Measurements from ENCODE around the gene CR1.
"Not testable (repeated sequence)": the region's sequence is repeated elsewhere in the genome, so short reads cannot be mapped to it uniquely, and the experiment has no call there.

Gene CR1

DNA sequence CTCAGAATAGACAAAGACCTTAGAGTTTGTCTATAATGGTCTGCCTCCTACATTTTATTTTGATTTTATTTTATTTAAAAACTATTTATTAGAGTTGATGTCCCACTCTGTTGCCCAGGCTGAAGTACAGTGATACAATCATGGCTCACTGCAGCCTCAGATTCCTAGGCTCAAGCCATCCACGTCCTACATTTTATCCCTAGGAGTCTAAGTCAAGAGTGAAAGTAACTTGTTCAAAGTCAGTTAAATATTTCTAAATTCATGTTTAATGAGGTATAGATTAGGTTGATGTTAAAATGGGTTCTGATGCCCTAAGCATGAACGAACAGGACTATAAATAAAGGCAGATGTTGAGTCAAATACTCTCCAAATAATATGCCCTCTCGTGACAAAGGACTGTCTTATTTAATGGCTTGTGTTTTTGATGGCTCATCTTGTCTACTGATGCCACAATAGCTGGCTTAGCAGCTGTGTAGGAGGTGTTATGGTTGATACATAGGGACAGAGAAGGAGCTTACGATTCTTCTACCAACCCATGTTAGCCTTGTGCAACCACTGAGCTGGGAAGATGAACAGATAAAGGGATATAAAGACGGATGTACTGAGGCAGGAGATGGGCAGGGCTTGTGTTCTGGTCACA lies 83.0 kb downstream of the CR1 start:
- Histone ChIP-seq H3K36me3 (ENCODE audit: insufficient read depth, low read length) (no peaks in the 10 kb centered on the region), H3K9me3 (ENCODE audit: insufficient read depth, low read length, severe bottlenecking) (no peaks in the 10 kb centered on the region), H3K4me2 (ENCODE audit: insufficient read depth, low read length) (no peak overlapping the region), H4K20me1 (ENCODE audit: insufficient read depth, low read length) (no peaks in the 10 kb centered on the region), H3K4me3 (ENCODE audit: low read depth in 1 of 2, low read length in 2 of 2) (no peak overlapping the region), H2AFZ (ENCODE audit: low read depth, low read length) (no peak overlapping the region), H3K79me2 (ENCODE audit: insufficient read depth, low read length) (no peaks in the 10 kb centered on the region), H3K27me3 (ENCODE audit: insufficient read depth, low read length, poor library complexity) (peaks cover 8% of the 10 kb centered on the region), H3K9ac (ENCODE audit: low read depth, low read length) (no peak overlapping the region), H3K4me1 (ENCODE audit: insufficient read depth, low read length) (no peaks in the 10 kb centered on the region), H3K27ac (ENCODE audit: low read length) (no peak overlapping the region)
- ATAC-seq (ENCODE audit: insufficient read depth, low read depth) (0 out of 3 replicates have a peak, but pooled peaks have one; percentile 37), DNase-seq (no peak)
- TF ChIP-seq, protein P1, sequence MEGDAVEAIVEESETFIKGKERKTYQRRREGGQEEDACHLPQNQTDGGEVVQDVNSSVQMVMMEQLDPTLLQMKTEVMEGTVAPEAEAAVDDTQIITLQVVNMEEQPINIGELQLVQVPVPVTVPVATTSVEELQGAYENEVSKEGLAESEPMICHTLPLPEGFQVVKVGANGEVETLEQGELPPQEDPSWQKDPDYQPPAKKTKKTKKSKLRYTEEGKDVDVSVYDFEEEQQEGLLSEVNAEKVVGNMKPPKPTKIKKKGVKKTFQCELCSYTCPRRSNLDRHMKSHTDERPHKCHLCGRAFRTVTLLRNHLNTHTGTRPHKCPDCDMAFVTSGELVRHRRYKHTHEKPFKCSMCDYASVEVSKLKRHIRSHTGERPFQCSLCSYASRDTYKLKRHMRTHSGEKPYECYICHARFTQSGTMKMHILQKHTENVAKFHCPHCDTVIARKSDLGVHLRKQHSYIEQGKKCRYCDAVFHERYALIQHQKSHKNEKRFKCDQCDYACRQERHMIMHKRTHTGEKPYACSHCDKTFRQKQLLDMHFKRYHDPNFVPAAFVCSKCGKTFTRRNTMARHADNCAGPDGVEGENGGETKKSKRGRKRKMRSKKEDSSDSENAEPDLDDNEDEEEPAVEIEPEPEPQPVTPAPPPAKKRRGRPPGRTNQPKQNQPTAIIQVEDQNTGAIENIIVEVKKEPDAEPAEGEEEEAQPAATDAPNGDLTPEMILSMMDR (IDR thresholded peaks at IDR 0.05; ENCODE audit: borderline replicate concordance, extremely low read depth, low read length, poor library complexity, severe bottlenecking) = no peak
- no peak for TF ChIP-seq EZH2 (IDR thresholded peaks at IDR 0.05; ENCODE audit: borderline replicate concordance, low read depth, low read length, severe bottlenecking)

DNA sequence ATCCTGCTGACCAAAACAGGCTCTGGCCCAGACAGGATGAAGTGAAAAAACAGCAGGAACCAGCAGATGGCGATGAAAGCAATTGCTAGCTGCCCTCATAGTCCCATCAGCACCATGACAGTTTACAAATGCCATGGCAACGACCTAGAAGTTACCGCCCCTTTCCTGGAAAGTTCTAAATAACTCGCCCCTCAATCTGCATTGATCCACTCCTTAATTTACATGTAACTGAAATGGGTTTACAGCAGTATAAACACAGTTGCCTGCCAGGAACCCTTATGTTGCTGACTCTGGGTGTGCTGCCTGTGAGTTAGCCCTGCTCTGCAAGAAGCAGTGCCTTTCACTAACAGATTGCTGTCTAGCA lies 83.5 kb downstream of the CR1 start:
- TF ChIP-seq, protein P1 (IDR thresholded peaks at IDR 0.05; ENCODE audit: borderline replicate concordance, extremely low read depth, low read length, poor library complexity, severe bottlenecking) = peak; percentile 68
- no peak for TF ChIP-seq EZH2 (IDR thresholded peaks at IDR 0.05; ENCODE audit: borderline replicate concordance, low read depth, low read length, severe bottlenecking)
- H3K27ac ChIP-seq (ENCODE audit: low read length) = no peak overlapping the region
- no peaks in the 10 kb centered on the region for H3K79me2 ChIP-seq (ENCODE audit: insufficient read depth, low read length)
- no peaks in the 10 kb centered on the region for H3K36me3 ChIP-seq (ENCODE audit: insufficient read depth, low read length)
- no peak overlapping the region for H3K4me2 ChIP-seq (ENCODE audit: insufficient read depth, low read length)
- no peak overlapping the region for H2AFZ ChIP-seq (ENCODE audit: low read depth, low read length)
- DNase-seq = peak; percentile 48
- peak; percentile 87 for ATAC-seq (ENCODE audit: insufficient read depth, low read depth)
- H4K20me1 ChIP-seq (ENCODE audit: insufficient read depth, low read length) = no peaks in the 10 kb centered on the region
- no peak overlapping the region for H3K9ac ChIP-seq (ENCODE audit: low read depth, low read length)
- H3K9me3 ChIP-seq (ENCODE audit: insufficient read depth, low read length, severe bottlenecking) = no peaks in the 10 kb centered on the region
- H3K4me1 ChIP-seq (ENCODE audit: insufficient read depth, low read length) = no peaks in the 10 kb centered on the region
- H3K27me3 ChIP-seq (ENCODE audit: insufficient read depth, low read length, poor library complexity) = peaks cover 8% of the 10 kb centered on the region
- H3K4me3 ChIP-seq (ENCODE audit: low read depth in 1 of 2, low read length in 2 of 2) = no peak overlapping the region

DNA sequence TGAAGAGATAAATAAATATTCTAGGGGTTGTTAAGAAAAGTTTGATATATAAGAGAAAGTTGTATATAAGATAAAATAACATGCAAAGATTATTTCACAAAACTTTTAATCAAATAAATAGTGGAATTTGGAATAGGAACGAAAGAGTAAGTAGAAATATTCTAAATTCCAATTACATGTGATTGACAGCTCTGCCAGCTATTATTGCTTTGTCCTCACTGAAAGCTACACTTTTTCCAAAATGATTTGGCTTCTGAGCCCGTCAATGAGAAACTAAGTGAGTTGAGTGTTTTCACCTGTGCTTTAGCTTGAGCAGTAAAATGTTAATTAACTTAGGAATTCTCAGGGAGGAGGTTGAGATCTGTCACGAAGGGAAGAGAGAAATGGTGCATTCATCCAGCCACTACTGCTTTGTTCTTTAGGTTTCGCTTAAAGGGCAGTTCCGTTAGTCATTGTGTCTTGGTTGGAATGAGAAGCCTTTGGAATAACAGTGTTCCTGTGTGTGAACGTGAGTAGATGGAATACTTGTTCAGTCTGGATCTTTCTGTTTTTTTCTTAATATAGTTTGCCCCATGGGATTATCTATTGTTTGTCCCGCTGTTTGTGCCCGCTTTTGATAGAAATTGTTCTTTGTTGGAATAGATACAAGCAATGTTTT lies 85.7 kb downstream of the CR1 start:
- Histone ChIP-seq H3K27ac (ENCODE audit: low read length) (no peak overlapping the region), H3K4me1 (ENCODE audit: insufficient read depth, low read length) (no peaks in the 10 kb centered on the region), H3K9ac (ENCODE audit: low read depth, low read length) (no peak overlapping the region), H3K27me3 (ENCODE audit: insufficient read depth, low read length, poor library complexity) (peaks cover 8% of the 10 kb centered on the region), H2AFZ (ENCODE audit: low read depth, low read length) (no peak overlapping the region), H4K20me1 (ENCODE audit: insufficient read depth, low read length) (no peaks in the 10 kb centered on the region), H3K9me3 (ENCODE audit: insufficient read depth, low read length, severe bottlenecking) (no peaks in the 10 kb centered on the region), H3K36me3 (ENCODE audit: insufficient read depth, low read length) (no peaks in the 10 kb centered on the region), H3K4me2 (ENCODE audit: insufficient read depth, low read length) (no peak overlapping the region), H3K79me2 (ENCODE audit: insufficient read depth, low read length) (no peaks in the 10 kb centered on the region), H3K4me3 (ENCODE audit: low read depth in 1 of 2, low read length in 2 of 2) (no peak overlapping the region)
- ATAC-seq (ENCODE audit: insufficient read depth, low read depth) = no peak
- no peak for TF ChIP-seq EZH2 (IDR thresholded peaks at IDR 0.05; ENCODE audit: borderline replicate concordance, low read depth, low read length, severe bottlenecking)
- TF ChIP-seq, protein P1 (IDR thresholded peaks at IDR 0.05; ENCODE audit: borderline replicate concordance, extremely low read depth, low read length, poor library complexity, severe bottlenecking) = no peak
- DNase-seq = no peak

DNA sequence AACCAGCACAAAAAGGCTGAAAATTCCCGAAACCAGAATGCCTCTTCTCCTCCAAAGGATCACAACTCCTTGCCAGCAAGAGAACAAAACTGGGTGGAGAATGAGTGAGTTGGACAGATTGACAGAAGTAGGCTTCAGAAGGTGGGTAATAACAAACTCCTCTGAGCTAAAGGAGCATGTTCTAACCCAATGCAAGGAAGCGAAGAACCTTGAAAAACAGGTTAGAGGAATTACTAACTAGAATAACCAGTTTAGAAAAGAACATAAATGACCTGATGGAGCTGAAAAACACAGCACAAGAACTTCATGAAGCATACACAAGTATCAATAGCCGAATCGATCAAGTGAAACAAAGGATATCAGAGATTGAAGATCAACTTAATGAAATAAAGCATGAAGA lies 93.5 kb downstream of the CR1 start:
- H3K27me3 ChIP-seq (ENCODE audit: insufficient read depth, low read length, poor library complexity); H3K79me2 ChIP-seq (ENCODE audit: insufficient read depth, low read length); H3K9ac ChIP-seq (ENCODE audit: low read depth, low read length); DNase-seq; H3K27ac ChIP-seq (ENCODE audit: low read length); H3K4me3 ChIP-seq (ENCODE audit: low read depth in 1 of 2, low read length in 2 of 2); H4K20me1 ChIP-seq (ENCODE audit: insufficient read depth, low read length); H3K4me2 ChIP-seq (ENCODE audit: insufficient read depth, low read length); H3K4me1 ChIP-seq (ENCODE audit: insufficient read depth, low read length); H3K36me3 ChIP-seq (ENCODE audit: insufficient read depth, low read length); H2AFZ ChIP-seq (ENCODE audit: low read depth, low read length); H3K9me3 ChIP-seq (ENCODE audit: insufficient read depth, low read length, severe bottlenecking); ATAC-seq (ENCODE audit: insufficient read depth, low read depth): not testable (repeated sequence)

DNA sequence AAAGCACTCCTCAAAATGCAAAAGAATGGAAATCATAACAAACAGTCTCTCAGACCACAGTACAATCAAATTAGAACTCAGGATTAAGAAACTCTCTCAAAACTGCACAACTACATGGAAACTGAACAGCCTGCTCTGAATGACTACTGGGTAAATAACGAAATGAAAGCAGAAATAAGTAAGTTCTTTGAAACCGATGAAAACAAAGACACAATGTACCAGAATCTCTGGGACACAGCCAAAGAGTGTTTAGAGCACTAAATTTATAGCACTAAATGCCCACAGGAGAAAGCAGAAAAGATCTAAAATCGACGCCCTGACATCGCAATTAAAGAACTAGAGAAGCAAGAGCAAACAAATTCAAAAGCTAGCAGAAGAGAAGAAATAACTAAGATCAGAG lies 95.2 kb downstream of the CR1 start:
- not testable (repeated sequence) for H3K9ac ChIP-seq (ENCODE audit: low read depth, low read length); H3K36me3 ChIP-seq (ENCODE audit: insufficient read depth, low read length); DNase-seq; H3K79me2 ChIP-seq (ENCODE audit: insufficient read depth, low read length); H2AFZ ChIP-seq (ENCODE audit: low read depth, low read length); H3K27ac ChIP-seq (ENCODE audit: low read length); ATAC-seq (ENCODE audit: insufficient read depth, low read depth); H3K27me3 ChIP-seq (ENCODE audit: insufficient read depth, low read length, poor library complexity); H4K20me1 ChIP-seq (ENCODE audit: insufficient read depth, low read length); H3K4me1 ChIP-seq (ENCODE audit: insufficient read depth, low read length); H3K4me3 ChIP-seq (ENCODE audit: low read depth in 1 of 2, low read length in 2 of 2); H3K9me3 ChIP-seq (ENCODE audit: insufficient read depth, low read length, severe bottlenecking); H3K4me2 ChIP-seq (ENCODE audit: insufficient read depth, low read length)

DNA sequence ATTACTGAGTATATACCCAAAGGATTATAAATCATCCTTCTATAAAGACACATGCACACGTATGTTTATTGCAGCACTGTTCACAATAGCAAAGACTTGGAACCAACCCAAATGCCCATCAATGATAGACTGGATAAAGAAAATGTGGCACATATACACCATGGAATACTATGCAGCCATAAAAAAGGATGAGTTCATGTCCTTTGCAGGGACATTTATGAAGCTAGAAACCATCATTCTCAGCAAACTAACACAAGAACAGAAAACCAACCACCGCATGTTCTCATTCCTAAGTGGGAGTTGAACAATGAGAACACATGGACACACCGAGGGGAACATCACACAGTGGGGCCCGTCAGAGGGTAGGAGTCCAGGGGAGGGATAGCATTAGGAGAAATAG lies 98.1 kb downstream of the CR1 start:
- H3K36me3 ChIP-seq (ENCODE audit: insufficient read depth, low read length); ATAC-seq (ENCODE audit: insufficient read depth, low read depth); H3K9me3 ChIP-seq (ENCODE audit: insufficient read depth, low read length, severe bottlenecking); DNase-seq; H3K4me2 ChIP-seq (ENCODE audit: insufficient read depth, low read length); H3K79me2 ChIP-seq (ENCODE audit: insufficient read depth, low read length); H3K27ac ChIP-seq (ENCODE audit: low read length); H3K27me3 ChIP-seq (ENCODE audit: insufficient read depth, low read length, poor library complexity); H2AFZ ChIP-seq (ENCODE audit: low read depth, low read length); H3K9ac ChIP-seq (ENCODE audit: low read depth, low read length); H3K4me3 ChIP-seq (ENCODE audit: low read depth in 1 of 2, low read length in 2 of 2); H4K20me1 ChIP-seq (ENCODE audit: insufficient read depth, low read length); H3K4me1 ChIP-seq (ENCODE audit: insufficient read depth, low read length): not testable (repeated sequence)
